B cell (primary cell): ENCODE results near the gene SLC19A3.

Experiments
- EZH2 ChIP-seq: IDR thresholded peaks from 2 replicates; pipeline ENCODE4 v1.6.1; 2012; ENCODE audit warnings: borderline replicate concordance, low read depth, mild to moderate bottlenecking, moderate library complexity, low read length; ENCODE audit not compliant: insufficient read depth, poor library complexity, severe bottlenecking
- TF ChIP-seq, protein P1 (sequence below): fragments of 200-600 bp; IDR thresholded peaks from one replicate; pipeline ENCODE4 v1.8.0; 2022; ENCODE audit warnings: antibody characterized with exemption, mild to moderate bottlenecking

DNA sequence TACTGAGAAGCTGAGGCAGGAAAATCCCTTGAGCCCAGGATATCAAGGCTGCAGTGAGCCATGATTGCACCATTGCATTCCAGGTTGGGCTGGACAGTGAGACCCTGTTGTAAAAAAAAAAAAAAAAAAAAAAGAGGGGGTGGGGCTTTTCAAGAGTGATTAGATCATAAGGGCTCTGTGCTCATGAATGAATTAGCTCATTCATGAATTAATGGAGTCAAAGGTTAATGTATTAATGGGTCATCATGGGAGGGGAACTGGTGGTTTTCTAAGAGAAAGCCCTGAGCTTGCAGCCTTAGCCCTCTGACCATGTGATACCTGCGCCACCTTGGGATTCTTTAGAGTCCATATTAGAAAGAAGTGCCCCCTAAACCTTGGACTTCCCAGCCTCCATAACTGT, 4.5 kb downstream of the SLC19A3 start:
- TF ChIP-seq, protein P1, sequence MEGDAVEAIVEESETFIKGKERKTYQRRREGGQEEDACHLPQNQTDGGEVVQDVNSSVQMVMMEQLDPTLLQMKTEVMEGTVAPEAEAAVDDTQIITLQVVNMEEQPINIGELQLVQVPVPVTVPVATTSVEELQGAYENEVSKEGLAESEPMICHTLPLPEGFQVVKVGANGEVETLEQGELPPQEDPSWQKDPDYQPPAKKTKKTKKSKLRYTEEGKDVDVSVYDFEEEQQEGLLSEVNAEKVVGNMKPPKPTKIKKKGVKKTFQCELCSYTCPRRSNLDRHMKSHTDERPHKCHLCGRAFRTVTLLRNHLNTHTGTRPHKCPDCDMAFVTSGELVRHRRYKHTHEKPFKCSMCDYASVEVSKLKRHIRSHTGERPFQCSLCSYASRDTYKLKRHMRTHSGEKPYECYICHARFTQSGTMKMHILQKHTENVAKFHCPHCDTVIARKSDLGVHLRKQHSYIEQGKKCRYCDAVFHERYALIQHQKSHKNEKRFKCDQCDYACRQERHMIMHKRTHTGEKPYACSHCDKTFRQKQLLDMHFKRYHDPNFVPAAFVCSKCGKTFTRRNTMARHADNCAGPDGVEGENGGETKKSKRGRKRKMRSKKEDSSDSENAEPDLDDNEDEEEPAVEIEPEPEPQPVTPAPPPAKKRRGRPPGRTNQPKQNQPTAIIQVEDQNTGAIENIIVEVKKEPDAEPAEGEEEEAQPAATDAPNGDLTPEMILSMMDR = no peak
- TF ChIP-seq EZH2 = no peak
